ENCODE results near the gene MS4A18.

DNA sequence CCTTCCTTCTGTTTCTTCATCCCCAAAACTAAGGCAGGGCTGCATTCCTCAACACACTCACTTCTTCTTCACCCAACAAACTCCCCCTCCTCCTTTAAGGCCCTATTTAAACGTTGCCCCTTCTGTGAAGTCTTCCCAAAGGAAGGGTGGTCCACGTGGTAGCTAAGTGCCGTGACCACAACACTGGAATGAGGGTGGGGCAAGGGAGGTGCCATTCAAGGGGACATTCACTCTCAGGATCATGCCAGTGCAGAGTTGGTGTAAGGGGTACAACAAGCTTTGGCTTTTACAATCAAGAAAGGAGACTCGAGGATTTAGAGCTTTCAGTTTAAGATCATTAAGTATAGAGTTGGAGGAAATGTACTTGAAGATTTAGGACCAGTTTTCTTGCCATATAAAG lies 52.6 kb downstream of the MS4A18 start:
- TF ChIP-seq FOXM1 (IDR thresholded peaks at IDR 0.05; ENCODE audit: borderline replicate concordance, low read depth) (no peak), TEAD4 (IDR thresholded peaks at IDR 0.05) (no peak), CREB1 (IDR thresholded peaks at IDR 0.05; ENCODE audit: low read depth) (no peak), NFIC (IDR thresholded peaks at IDR 0.05) (no peak), EP300 (IDR thresholded peaks at IDR 0.05; ENCODE audit: borderline replicate concordance) (no peak)
- TF ChIP-seq, protein P1, sequence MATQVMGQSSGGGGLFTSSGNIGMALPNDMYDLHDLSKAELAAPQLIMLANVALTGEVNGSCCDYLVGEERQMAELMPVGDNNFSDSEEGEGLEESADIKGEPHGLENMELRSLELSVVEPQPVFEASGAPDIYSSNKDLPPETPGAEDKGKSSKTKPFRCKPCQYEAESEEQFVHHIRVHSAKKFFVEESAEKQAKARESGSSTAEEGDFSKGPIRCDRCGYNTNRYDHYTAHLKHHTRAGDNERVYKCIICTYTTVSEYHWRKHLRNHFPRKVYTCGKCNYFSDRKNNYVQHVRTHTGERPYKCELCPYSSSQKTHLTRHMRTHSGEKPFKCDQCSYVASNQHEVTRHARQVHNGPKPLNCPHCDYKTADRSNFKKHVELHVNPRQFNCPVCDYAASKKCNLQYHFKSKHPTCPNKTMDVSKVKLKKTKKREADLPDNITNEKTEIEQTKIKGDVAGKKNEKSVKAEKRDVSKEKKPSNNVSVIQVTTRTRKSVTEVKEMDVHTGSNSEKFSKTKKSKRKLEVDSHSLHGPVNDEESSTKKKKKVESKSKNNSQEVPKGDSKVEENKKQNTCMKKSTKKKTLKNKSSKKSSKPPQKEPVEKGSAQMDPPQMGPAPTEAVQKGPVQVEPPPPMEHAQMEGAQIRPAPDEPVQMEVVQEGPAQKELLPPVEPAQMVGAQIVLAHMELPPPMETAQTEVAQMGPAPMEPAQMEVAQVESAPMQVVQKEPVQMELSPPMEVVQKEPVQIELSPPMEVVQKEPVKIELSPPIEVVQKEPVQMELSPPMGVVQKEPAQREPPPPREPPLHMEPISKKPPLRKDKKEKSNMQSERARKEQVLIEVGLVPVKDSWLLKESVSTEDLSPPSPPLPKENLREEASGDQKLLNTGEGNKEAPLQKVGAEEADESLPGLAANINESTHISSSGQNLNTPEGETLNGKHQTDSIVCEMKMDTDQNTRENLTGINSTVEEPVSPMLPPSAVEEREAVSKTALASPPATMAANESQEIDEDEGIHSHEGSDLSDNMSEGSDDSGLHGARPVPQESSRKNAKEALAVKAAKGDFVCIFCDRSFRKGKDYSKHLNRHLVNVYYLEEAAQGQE (IDR thresholded peaks at IDR 0.05; ENCODE audit: low read depth), result no peak

All from Ishikawa (cell line).